ENCODE measurements around the gene PDIA2. TPM values are rescaled to one million over a fixed set of nuclear protein-coding genes. Genes with fewer than 3 reads are reported as not detected.

The PDIA2 gene
- polyA plus RNA-seq, 1 experiment, result not detected

GRCh38 chr16:259226-259625 is 23.7 kb upstream of the PDIA2 start:
- POLR2A ChIA-PET, result no interaction called here
- H3K27me3 ChIP-seq (ENCODE audit: control insufficient read depth, insufficient read depth, low read length), result no peaks in the 10 kb centered on the region
- H3K4me3 ChIP-seq (ENCODE audit: low read depth, low read length), result no peak overlapping the region
- CTCF ChIA-PET, result interaction anchor here (1.0 kb wide), 1 partner anchor 15 kb away, joined by 3 read pairs; no protein-coding TSS in a partner anchor
- TF ChIP-seq CTCF (IDR thresholded peaks at IDR 0.05; ENCODE audit: insufficient read depth, low read depth, low read length), result no peak
- DNase-seq (ENCODE audit: low read depth), result no peak
- peaks cover 18% of the 10 kb centered on the region for H3K36me3 ChIP-seq (ENCODE audit: control insufficient read depth, insufficient read depth, low read length)

GRCh38 chr16:259814-260253 is 23.1 kb upstream of the PDIA2 start:
- no peaks in the 10 kb centered on the region for H3K27me3 ChIP-seq (ENCODE audit: control insufficient read depth, insufficient read depth, low read length)
- no peak for DNase-seq (ENCODE audit: low read depth)
- no peak for TF ChIP-seq CTCF (IDR thresholded peaks at IDR 0.05; ENCODE audit: insufficient read depth, low read depth, low read length)
- no peak overlapping the region for H3K4me3 ChIP-seq (ENCODE audit: low read depth, low read length)
- ChIA-PET CTCF (interaction anchor here (1.0 kb wide), 1 partner anchor 14 kb away, joined by 3 read pairs; no protein-coding TSS in a partner anchor), POLR2A (no interaction called here)
- H3K36me3 ChIP-seq (ENCODE audit: control insufficient read depth, insufficient read depth, low read length), result peaks cover 16% of the 10 kb centered on the region

GRCh38 chr16:260326-260725 is 22.6 kb upstream of the PDIA2 start:
- ChIA-PET POLR2A (no interaction called here), CTCF (interaction anchor here (1.0 kb wide), 1 partner anchor 13 kb away, joined by 3 read pairs; no protein-coding TSS in a partner anchor)
- H3K36me3 ChIP-seq (ENCODE audit: control insufficient read depth, insufficient read depth, low read length), result peaks cover 16% of the 10 kb centered on the region
- TF ChIP-seq CTCF (IDR thresholded peaks at IDR 0.05; ENCODE audit: insufficient read depth, low read depth, low read length), result no peak
- no peak overlapping the region for H3K4me3 ChIP-seq (ENCODE audit: low read depth, low read length)
- no peak for DNase-seq (ENCODE audit: low read depth)
- H3K27me3 ChIP-seq (ENCODE audit: control insufficient read depth, insufficient read depth, low read length), result no peaks in the 10 kb centered on the region

- H3K36me3 ChIP-seq (ENCODE audit: control insufficient read depth, insufficient read depth, low read length), result peaks cover 13% of the 10 kb centered on the region
- TF ChIP-seq CTCF (IDR thresholded peaks at IDR 0.05; ENCODE audit: insufficient read depth, low read depth, low read length), result no peak
- no peaks in the 10 kb centered on the region for H3K27me3 ChIP-seq (ENCODE audit: control insufficient read depth, insufficient read depth, low read length)
- H3K4me3 ChIP-seq (ENCODE audit: low read depth, low read length), result no peak overlapping the region
- CTCF ChIA-PET, result no interaction called here
- POLR2A ChIA-PET, result no interaction called here
- no peak for DNase-seq (ENCODE audit: low read depth)
Measured at GRCh38 chr16:261031-261691, 21.8 kb upstream of the PDIA2 start.

GRCh38 chr16:262121-262745 is 20.7 kb upstream of the PDIA2 start:
- DNase-seq (ENCODE audit: low read depth), result no peak
- ChIA-PET POLR2A (no interaction called here), CTCF (no interaction called here)
- TF ChIP-seq CTCF (IDR thresholded peaks at IDR 0.05; ENCODE audit: insufficient read depth, low read depth, low read length), result no peak
- Histone ChIP-seq H3K27me3 (ENCODE audit: control insufficient read depth, insufficient read depth, low read length) (no peaks in the 10 kb centered on the region), H3K4me3 (ENCODE audit: low read depth, low read length) (no peak overlapping the region), H3K36me3 (ENCODE audit: control insufficient read depth, insufficient read depth, low read length) (peaks cover 13% of the 10 kb centered on the region)
